Panc1 (cell line): ENCODE data around the gene PHC3. TPM values are rescaled to one million over a fixed set of nuclear protein-coding genes. Genes with fewer than 3 reads are reported as not detected.

Source experiments
- ATAC-seq: fragments of 200-7000 bp; cut with Tn5 transposase; 2 replicates; pipeline ENCODE4 v1.9.1; 2020; ENCODE audit warnings: mild to moderate bottlenecking, moderate library complexity
- BruUV-seq: library from RNA; stranded (reverse); fragments of 400-500 nt; replicated peaks from 2 replicates; lab custom pipeline; 2021; lab: Mats Ljungman, UMichigan
- CTCF ChIA-PET: fragments of 300-600 bp; sonication (Branson Sonifier 250); formaldehyde crosslinking; loops from one replicate; lab custom pipeline; 2022; ENCODE audit warnings: antibody characterized with exemption; lab: Charles Lee
- POLR2A ChIA-PET: fragments of 300-600 bp; sonication (Branson Sonifier 250); formaldehyde crosslinking; loops from one replicate; lab custom pipeline; 2022; ENCODE audit warnings: antibody characterized with exemption; lab: Charles Lee
- DNase-seq: peaks from one replicate; pipeline ENCODE4 v3.0.0-alpha.2; 2010; ENCODE audit warnings: low read depth, low spot score
- H3K27ac ChIP-seq: 2 replicates; pipeline ENCODE4 v1.5.1; 2011; ENCODE audit warnings: mild to moderate bottlenecking, low read length, inconsistent platforms
- H3K27me3 ChIP-seq: fragments of 200-500 bp; sonication (Bioruptor generic); 2 replicates; pipeline ENCODE4 v1.6.0; 2014; ENCODE audit warnings: low read length, inconsistent platforms; ENCODE audit not compliant: control insufficient read depth, insufficient read depth
- H3K36me3 ChIP-seq: fragments of 200-500 bp; sonication (Bioruptor generic); 2 replicates; pipeline ENCODE4 v1.5.1; 2014; ENCODE audit warnings: inconsistent platforms, mild to moderate bottlenecking, low read length, moderate library complexity; ENCODE audit not compliant: control insufficient read depth, insufficient read depth
- H3K4me1 ChIP-seq: 2 replicates; pipeline ENCODE4 v1.5.1; 2011; ENCODE audit warnings: inconsistent platforms, mild to moderate bottlenecking, low read length, moderate library complexity; ENCODE audit not compliant: control insufficient read depth, insufficient read depth
- H3K4me3 ChIP-seq, 2 experiments: 2 replicates each; pipeline ENCODE4 v1.5.1; 2011 to 2012; ENCODE audit warnings: low read depth in 2 of 2, low read length in 2 of 2, mild to moderate bottlenecking in 2 of 2, inconsistent platforms in 1 of 2, moderate library complexity in 1 of 2
- H3K9me3 ChIP-seq: fragments of 200-500 bp; sonication (Bioruptor generic); 2 replicates; pipeline ENCODE4 v1.5.1; 2014; ENCODE audit warnings: low read depth, mild to moderate bottlenecking, inconsistent platforms, low read length, moderate library complexity; ENCODE audit not compliant: control insufficient read depth, insufficient read depth
- CTCF ChIP-seq: fragments of 450-650 bp; IDR thresholded peaks from 2 replicates; pipeline ENCODE4 v1.5.1; 2017; ENCODE audit warnings: mild to moderate bottlenecking
- POLR2AphosphoS5 ChIP-seq: IDR thresholded peaks from 2 replicates; pipeline ENCODE4 v1.6.1; 2012; ENCODE audit warnings: mild to moderate bottlenecking, low read depth, low read length, moderate library complexity
- REST ChIP-seq, 2 experiments: IDR thresholded peaks; 2 replicates each; pipeline ENCODE4 v1.6.1; 2011 to 2012; ENCODE audit warnings: low read depth in 2 of 2, control low read depth in 1 of 2, low read length in 1 of 2, mild to moderate bottlenecking in 1 of 2, moderate library complexity in 1 of 2; ENCODE audit not compliant: insufficient read depth in 1 of 2
- SIN3A ChIP-seq: IDR thresholded peaks from 2 replicates; pipeline ENCODE4 v1.6.1; 2012; ENCODE audit warnings: low read depth, mild to moderate bottlenecking, low read length, moderate library complexity, borderline replicate concordance; ENCODE audit not compliant: insufficient read depth
- TCF7L2 ChIP-seq: IDR thresholded peaks from 2 replicates; pipeline ENCODE4 v1.6.1; 2011; ENCODE audit warnings: mild to moderate bottlenecking, low read depth, low read length, inconsistent platforms
- in situ Hi-C: cut with HindIII; loops from 2 replicates; pipeline ENCODE4 v1.10.0; 2016; ENCODE audit warnings: low sequenced_read_pairs, low pct_unique_long_range_greater_than_20kb
- intact Hi-C: fragments of 100-400 bp; cut with micrococcal nuclease; formaldehyde crosslinking; loops from one replicate; pipeline ENCODE4 v1.10.0; 2022; ENCODE audit not compliant: unreplicated experiment
- total RNA-seq: library from RNA; stranded (reverse); gene quantifications from one replicate; pipeline ENCODE4 v1.2.1, GENCODE V29; 2021; ENCODE audit not compliant: unreplicated experiment

Gene PHC3
- total RNA-seq, 1 experiment from 2014 or later = 53.8 TPM

- DNase-seq = no peak
- intact Hi-C loops (no loop called here), in situ Hi-C loops (no loop called here)
- Histone ChIP-seq H3K9me3 (no peaks in the 10 kb centered on the region), H3K4me1 (no peaks in the 10 kb centered on the region; the same call in 1 of the 2 replicates), H3K36me3 (no peaks in the 10 kb centered on the region), H3K27ac (no peak overlapping the region), H3K4me3 (no peak overlapping the region), H3K27me3 (no peaks in the 10 kb centered on the region)
- ChIA-PET POLR2A (interaction anchor here (0.7 kb wide), 1 partner anchor 195 kb away, joined by 5 read pairs; no protein-coding TSS in a partner anchor), CTCF (no interaction called here)
- ATAC-seq = no peak
- TF ChIP-seq REST (IDR thresholded peaks at IDR 0.05; ENCODE audit: insufficient read depth in 1 of 2, low read depth in 2 of 2, low read length in 1 of 2) (no peak), TCF7L2 (no peak), CTCF (no peak), SIN3A (no peak), POLR2AphosphoS5 (no peak)
- no TSS peak for BruUV-seq
Measured at GRCh38 chr3:170220871-170221270, 39.3 kb upstream of the PHC3 start.

- no peak for DNase-seq
- Histone ChIP-seq H3K27ac (no peak overlapping the region), H3K36me3 (no peaks in the 10 kb centered on the region), H3K9me3 (no peaks in the 10 kb centered on the region), H3K4me1 (no peaks in the 10 kb centered on the region; the same call in 1 of the 2 replicates), H3K4me3 (no peak overlapping the region), H3K27me3 (no peaks in the 10 kb centered on the region)
- no TSS peak for BruUV-seq
- in situ Hi-C loops = no loop called here
- no peak for ATAC-seq
- POLR2A ChIA-PET = no interaction called here
- TF ChIP-seq TCF7L2 (no peak), REST (IDR thresholded peaks at IDR 0.05; ENCODE audit: insufficient read depth in 1 of 2, low read depth in 2 of 2, low read length in 1 of 2) (no peak), SIN3A (no peak), CTCF (no peak)
- CTCF ChIA-PET = no interaction called here
- intact Hi-C loops = no loop called here
Measured at GRCh38 chr3:170219850-170220249, 38.3 kb upstream of the PHC3 start.
